ENCODE measurements around the gene CAMTA1.

DNA sequence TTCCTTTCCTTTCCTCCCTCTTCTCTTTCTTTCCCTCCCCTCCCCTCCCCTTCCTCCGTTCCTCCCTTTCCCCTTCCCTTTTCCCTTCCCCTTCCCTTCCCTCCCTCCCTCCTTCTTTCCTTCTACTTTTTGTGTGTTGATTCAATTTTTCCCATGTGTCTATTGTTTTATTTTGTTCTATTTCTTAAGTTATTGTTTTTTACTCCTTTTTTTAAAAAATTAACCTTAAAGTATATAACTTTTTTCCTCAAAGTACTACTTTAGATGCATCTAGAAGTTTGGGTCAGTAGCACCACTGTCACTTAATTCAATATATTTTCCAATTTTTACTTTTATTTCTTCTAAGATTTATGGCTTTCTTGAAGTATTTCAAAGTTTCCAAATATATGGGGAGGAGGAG lies 537.7 kb downstream of the CAMTA1 start:
- no peak for TF ChIP-seq CTCF (IDR thresholded peaks at IDR 0.05; ENCODE audit: low read length)
- TF ChIP-seq EZH2 (optimal IDR thresholded peaks at IDR 0.05; ENCODE audit: low read depth, low read length): no peak
